ENCODE measurements around the gene SF3B3.

GRCh38 chr16:70478912-70479341, 44.7 kb upstream of the SF3B3 start:
- TF ChIP-seq, protein P1, sequence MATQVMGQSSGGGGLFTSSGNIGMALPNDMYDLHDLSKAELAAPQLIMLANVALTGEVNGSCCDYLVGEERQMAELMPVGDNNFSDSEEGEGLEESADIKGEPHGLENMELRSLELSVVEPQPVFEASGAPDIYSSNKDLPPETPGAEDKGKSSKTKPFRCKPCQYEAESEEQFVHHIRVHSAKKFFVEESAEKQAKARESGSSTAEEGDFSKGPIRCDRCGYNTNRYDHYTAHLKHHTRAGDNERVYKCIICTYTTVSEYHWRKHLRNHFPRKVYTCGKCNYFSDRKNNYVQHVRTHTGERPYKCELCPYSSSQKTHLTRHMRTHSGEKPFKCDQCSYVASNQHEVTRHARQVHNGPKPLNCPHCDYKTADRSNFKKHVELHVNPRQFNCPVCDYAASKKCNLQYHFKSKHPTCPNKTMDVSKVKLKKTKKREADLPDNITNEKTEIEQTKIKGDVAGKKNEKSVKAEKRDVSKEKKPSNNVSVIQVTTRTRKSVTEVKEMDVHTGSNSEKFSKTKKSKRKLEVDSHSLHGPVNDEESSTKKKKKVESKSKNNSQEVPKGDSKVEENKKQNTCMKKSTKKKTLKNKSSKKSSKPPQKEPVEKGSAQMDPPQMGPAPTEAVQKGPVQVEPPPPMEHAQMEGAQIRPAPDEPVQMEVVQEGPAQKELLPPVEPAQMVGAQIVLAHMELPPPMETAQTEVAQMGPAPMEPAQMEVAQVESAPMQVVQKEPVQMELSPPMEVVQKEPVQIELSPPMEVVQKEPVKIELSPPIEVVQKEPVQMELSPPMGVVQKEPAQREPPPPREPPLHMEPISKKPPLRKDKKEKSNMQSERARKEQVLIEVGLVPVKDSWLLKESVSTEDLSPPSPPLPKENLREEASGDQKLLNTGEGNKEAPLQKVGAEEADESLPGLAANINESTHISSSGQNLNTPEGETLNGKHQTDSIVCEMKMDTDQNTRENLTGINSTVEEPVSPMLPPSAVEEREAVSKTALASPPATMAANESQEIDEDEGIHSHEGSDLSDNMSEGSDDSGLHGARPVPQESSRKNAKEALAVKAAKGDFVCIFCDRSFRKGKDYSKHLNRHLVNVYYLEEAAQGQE (IDR thresholded peaks at IDR 0.05; ENCODE audit: insufficient read depth in 1 of 2, low read depth in 2 of 2, low read length in 1 of 2): no peak
- TF ChIP-seq, protein P2, sequence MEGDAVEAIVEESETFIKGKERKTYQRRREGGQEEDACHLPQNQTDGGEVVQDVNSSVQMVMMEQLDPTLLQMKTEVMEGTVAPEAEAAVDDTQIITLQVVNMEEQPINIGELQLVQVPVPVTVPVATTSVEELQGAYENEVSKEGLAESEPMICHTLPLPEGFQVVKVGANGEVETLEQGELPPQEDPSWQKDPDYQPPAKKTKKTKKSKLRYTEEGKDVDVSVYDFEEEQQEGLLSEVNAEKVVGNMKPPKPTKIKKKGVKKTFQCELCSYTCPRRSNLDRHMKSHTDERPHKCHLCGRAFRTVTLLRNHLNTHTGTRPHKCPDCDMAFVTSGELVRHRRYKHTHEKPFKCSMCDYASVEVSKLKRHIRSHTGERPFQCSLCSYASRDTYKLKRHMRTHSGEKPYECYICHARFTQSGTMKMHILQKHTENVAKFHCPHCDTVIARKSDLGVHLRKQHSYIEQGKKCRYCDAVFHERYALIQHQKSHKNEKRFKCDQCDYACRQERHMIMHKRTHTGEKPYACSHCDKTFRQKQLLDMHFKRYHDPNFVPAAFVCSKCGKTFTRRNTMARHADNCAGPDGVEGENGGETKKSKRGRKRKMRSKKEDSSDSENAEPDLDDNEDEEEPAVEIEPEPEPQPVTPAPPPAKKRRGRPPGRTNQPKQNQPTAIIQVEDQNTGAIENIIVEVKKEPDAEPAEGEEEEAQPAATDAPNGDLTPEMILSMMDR (IDR thresholded peaks at IDR 0.05): no peak
- no peak for TF ChIP-seq POLR2AphosphoS5 (IDR thresholded peaks at IDR 0.05; ENCODE audit: low read depth, low read length)
- TF ChIP-seq TCF7L2 (IDR thresholded peaks at IDR 0.05; ENCODE audit: low read depth, low read length): no peak
- no peak for TF ChIP-seq SIN3A (IDR thresholded peaks at IDR 0.05; ENCODE audit: borderline replicate concordance, insufficient read depth, low read depth, low read length)
